KOPT-K1 (cell line): ENCODE data around the gene NODAL.

Source experiments
- H3K27ac ChIP-seq: fragments of 200-600 bp; sonication (generic); 2 replicates; pipeline ENCODE4 v1.5.1; 2016; ENCODE audit warnings: antibody characterized with exemption, mild to moderate bottlenecking, low read depth, low read length; ENCODE audit not compliant: poor library complexity, severe bottlenecking
- H3K36me3 ChIP-seq: fragments of 200-600 bp; sonication (generic); 2 replicates; pipeline ENCODE4 v1.5.1; 2017; ENCODE audit warnings: antibody characterized with exemption, mild to moderate bottlenecking, low read length, moderate library complexity; ENCODE audit not compliant: insufficient read depth
- H3K9me3 ChIP-seq: fragments of 200-600 bp; sonication (generic); 2 replicates; pipeline ENCODE4 v1.5.1; 2017; ENCODE audit warnings: antibody characterized with exemption, low read length, mild to moderate bottlenecking; ENCODE audit not compliant: insufficient read depth, poor library complexity, severe bottlenecking

The NODAL gene

DNA sequence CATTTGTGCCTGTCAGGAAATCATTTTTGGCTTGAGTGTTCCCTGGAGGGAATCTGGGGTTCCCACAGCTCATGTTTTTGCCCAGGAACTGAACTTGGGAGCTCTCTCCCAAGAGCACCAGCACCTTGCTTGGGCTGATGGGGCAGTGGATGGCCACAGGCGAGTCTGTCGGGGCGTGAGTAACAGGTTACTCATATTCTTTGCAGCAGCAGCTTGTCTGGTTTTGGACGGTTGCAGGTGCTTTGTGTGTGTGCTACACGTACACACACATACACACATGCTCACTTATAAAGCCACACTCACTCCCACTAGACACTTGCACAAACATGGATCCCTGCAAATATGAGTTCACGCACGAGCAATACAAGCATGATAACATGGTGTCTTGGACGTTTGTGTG, 34.2 kb upstream of the NODAL start:
- Histone ChIP-seq H3K9me3 (no peaks in the 10 kb centered on the region), H3K36me3 (no peaks in the 10 kb centered on the region), H3K27ac (no peak overlapping the region)

GRCh38 chr10:70474780-70475179, 33.3 kb upstream of the NODAL start:
- Histone ChIP-seq H3K27ac (no peak overlapping the region), H3K36me3 (no peaks in the 10 kb centered on the region), H3K9me3 (no peaks in the 10 kb centered on the region)

DNA sequence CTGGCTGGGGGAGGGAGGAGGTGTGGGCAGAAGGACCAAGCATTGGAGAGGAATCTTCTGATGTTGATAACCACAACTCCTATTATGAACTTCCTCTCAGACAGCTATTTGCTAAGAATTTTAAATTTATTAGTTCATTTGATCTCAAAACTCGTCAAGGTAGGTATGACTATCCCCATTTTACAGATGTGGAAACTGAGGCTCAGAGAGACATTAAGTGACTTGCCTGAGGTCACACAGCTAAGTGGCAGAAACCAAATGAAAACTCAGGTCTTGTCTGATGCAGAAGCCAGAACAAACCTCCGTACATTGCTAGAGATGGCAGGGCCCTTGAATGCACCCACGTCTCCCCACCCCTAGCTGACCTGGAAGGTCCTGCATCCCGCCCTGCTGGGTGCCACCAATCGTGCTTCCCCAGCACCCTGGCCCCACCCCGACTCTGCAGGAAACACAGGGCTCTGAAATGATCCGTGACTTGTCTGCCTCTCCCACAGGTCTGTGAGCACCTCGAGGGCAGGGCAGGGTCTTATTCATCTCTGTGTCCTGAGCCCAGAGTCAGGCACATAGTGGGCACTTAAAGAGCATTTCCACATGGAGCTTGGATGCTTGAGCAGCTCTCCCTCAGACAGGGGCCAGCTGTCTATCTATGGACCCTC, 31.4 kb upstream of the NODAL start:
- no peaks in the 10 kb centered on the region for H3K9me3 ChIP-seq
- no peaks in the 10 kb centered on the region for H3K36me3 ChIP-seq
- no peak overlapping the region for H3K27ac ChIP-seq

DNA sequence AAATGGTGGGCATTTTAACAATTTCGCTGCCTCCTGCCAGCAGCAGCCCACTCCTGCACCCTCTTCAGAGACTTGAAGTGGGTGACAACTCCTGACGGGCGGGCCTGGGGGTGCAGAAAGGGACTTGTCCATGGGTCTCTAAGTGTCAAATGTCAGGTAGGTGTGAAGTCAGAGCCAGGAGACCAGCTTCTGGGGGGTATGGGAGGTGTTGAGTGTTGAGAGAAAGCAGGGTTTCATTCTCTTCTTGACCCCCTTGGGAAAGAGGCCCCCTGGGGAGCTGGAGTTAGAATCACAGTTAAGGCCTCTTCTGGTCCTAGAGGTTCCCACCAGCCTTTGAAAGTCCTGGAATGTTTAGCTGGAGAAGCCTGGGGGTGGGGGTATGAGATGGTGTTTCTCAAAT, 25.5 kb upstream of the NODAL start:
- H3K27ac ChIP-seq = no peak overlapping the region
- no peaks in the 10 kb centered on the region for H3K9me3 ChIP-seq

GRCh38 chr10:70465832-70466231, 24.4 kb upstream of the NODAL start:
- no peaks in the 10 kb centered on the region for H3K36me3 ChIP-seq
- H3K27ac ChIP-seq = no peak overlapping the region
- H3K9me3 ChIP-seq = no peaks in the 10 kb centered on the region

More for the DNA sequence above, 25.5 kb upstream of the NODAL start:
- no peaks in the 10 kb centered on the region for H3K36me3 ChIP-seq

DNA sequence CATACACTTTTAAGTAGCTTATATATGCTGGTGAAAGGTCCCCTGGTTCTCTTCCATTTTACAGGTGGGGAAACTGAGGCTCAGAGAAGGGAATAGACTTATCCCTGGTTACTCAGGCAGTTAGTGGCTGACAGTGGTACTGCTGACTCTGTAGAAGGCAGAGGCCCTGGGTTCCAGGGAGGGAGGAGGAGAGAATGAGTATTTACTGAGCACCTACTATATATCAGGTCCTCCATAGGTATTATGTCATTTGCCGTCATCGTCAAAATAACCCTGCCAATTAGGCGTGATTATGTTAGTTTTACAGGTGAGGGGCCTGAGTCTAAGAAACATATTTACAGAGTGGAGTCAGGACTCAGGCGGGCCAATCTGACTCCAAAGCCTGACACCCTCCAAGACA, 23.8 kb upstream of the NODAL start:
- Histone ChIP-seq H3K36me3 (no peaks in the 10 kb centered on the region), H3K9me3 (no peaks in the 10 kb centered on the region), H3K27ac (no peak overlapping the region)

- H3K36me3 ChIP-seq = no peaks in the 10 kb centered on the region
- no peaks in the 10 kb centered on the region for H3K9me3 ChIP-seq
- no peak overlapping the region for H3K27ac ChIP-seq
These were observed 21.0 kb upstream of the NODAL start for GRCh38 chr10:70462349-70462984.

DNA sequence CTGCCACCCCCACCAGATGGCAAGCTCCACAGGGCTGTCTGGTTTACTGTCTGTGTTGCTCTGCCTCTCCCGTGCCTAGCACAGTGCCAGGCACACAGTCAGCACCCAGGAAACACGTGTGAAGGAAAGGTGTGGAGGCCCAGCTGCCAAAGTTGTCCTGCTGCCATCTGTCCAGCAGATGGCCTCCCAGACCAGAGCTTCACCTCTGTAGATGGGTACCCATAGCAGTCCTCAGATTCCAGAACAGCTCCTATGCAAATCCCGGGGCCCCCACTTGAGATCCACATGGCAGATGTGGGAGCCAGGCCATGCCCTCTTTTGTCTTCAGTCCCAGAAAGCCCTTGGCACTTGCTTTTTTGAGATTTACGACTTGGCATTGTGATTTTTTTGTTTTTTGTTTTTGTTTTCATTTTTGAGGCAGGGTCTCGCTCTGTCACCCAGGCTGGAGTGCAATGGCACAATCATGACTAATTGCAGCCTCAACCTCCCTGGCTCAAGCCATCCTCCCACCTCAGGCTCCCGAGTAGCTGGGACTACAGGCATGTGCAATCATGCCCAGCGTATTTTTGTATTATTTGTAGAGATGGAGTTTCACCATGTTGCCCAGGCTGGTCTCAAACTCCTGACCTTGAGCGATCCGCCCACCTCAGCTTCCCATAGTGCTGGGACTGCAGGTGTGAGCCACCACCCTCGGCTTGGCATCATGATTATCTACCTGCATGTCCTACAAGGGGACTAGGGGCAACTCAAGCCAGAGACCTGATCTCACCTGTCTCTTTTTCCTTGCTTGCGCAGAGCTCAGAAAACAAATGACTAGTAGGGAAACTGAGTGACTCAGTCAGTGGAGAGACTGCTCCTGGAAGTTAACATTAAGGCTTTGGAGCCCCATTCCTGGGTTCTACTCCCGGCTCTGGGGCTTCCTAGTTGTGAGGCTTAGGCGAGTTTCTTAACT, 20.2 kb upstream of the NODAL start:
- no peak overlapping the region for H3K27ac ChIP-seq
- no peaks in the 10 kb centered on the region for H3K9me3 ChIP-seq
- H3K36me3 ChIP-seq = no peaks in the 10 kb centered on the region

DNA sequence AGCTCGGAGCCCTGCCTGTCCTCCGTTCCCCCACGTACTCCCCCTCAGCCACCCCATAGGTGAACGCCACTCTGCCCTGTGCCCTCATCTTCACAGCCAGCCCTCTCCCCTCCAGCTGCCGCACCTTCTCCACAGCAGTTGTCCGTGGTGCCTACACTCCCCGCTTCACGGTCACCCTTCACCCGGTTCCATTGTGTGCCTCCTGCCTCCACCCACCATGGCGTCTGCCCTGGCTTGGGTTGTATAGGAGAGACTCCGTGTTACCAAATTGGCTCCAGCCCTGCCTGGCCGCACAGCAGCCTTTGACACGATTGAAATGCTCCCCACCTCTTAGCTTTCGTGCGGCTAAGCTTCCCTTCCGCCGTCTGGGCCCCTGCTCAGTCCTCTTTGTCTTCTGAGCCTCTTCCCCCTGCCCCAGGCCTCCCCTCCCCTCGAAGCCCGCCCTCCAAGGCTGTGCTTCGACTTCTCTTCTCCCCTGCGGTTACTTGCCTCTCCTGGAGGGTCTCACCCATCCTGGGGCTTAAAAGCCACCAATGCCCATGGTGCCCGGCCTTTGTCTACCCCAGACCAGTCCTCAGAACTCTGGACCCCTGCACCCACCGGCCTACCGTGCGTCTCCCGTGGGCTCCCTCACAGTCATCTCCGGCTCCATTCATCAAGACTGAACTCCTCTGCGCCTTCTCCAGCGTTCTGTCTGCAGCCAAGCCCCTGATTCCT, 18.5 kb upstream of the NODAL start:
- no peak overlapping the region for H3K27ac ChIP-seq
- no peaks in the 10 kb centered on the region for H3K36me3 ChIP-seq
- H3K9me3 ChIP-seq = no peaks in the 10 kb centered on the region

DNA sequence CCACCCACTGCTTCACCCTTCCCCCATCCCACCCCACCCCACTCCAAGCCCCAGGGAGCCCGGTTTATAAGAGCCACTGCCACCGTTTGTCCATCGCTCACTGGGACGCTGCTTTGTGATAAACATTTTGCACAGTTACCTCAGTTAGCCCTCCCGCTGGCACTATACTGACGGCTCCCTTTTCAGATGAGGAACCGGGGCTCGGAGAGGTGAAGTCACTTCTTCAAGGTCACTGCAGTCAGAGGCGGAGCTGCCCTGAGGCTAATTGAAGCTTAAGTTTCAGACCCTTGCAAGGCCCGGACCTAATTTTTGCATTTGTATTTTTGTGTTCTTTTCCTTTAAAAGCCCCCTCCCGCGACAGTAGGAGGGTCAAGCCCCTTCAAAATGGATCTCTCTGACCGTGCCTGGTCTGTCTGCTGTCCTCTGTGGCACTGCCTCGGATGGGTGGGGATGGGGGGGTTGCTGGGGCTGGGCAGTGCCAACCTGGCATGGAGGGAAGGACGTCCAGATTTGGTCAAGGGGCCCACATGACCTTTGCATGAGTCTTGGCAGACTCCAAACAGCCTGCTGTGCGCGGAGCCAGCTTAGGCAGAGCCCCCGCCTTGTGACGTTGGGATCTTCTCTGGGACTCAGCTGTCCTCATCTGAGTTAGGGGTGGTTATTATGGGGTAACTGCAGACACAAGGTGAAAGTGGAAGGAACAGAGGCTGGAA, 17.7 kb upstream of the NODAL start:
- no peaks in the 10 kb centered on the region for H3K9me3 ChIP-seq
- H3K27ac ChIP-seq = no peak overlapping the region
- no peaks in the 10 kb centered on the region for H3K36me3 ChIP-seq

- H3K9me3 ChIP-seq = no peaks in the 10 kb centered on the region
- no peak overlapping the region for H3K27ac ChIP-seq
- no peaks in the 10 kb centered on the region for H3K36me3 ChIP-seq
These were observed 17.0 kb upstream of the NODAL start for GRCh38 chr10:70458329-70459060.

DNA sequence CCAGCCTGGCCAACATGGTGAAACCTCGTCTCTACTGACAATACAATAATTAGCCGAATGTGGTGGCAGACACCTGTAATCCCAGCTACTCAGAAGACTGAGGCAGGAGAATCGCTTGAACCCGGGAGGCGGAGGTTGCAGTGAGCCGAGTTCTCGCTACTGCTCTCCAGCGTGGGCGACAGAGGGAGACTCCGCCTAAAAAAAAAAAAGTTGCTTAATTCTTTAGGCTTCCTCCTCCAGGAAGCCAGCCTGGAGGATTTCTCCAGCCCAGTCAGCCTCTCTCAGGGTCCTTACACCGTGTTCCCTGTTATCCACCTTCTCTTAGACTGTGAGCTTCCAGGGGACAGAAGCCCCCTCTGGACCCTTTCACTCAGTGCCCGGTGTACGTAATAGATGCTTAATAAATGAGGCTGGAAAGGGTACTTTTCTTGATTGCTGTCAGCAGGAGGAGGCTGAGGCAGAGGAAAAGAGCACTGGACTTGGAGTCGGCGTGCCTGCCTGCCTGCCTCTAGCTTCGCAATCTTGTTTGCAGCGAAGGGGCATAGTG, 16.4 kb upstream of the NODAL start:
- H3K27ac ChIP-seq = no peak overlapping the region
- H3K36me3 ChIP-seq = no peaks in the 10 kb centered on the region

GRCh38 chr10:70456164-70456563, 14.7 kb upstream of the NODAL start:
- Histone ChIP-seq H3K9me3 (no peaks in the 10 kb centered on the region), H3K27ac (no peak overlapping the region), H3K36me3 (no peaks in the 10 kb centered on the region)

More for the DNA sequence above, 16.4 kb upstream of the NODAL start:
- no peaks in the 10 kb centered on the region for H3K9me3 ChIP-seq

GRCh38 chr10:70455213-70455630, 13.7 kb upstream of the NODAL start:
- Histone ChIP-seq H3K27ac (no peak overlapping the region), H3K36me3 (no peaks in the 10 kb centered on the region), H3K9me3 (no peaks in the 10 kb centered on the region)
